Measurements from ENCODE around the gene ABHD15.

The ABHD15 gene

GRCh38 chr17:29567554-29568330, 905 bp upstream of the ABHD15 start:
- TF ChIP-seq CTCF (conservative IDR thresholded peaks at IDR 0.05): peak; percentile 74

GRCh38 chr17:29567304-29567553, 392 bp upstream of the ABHD15 start:
- no peak for TF ChIP-seq CTCF (conservative IDR thresholded peaks at IDR 0.05)
- H3K27ac ChIP-seq: peak overlapping the region; percentile 89

More at GRCh38 chr17:29567554-29568330, 905 bp upstream of the ABHD15 start:
- peak overlapping the region; percentile 89 for H3K27ac ChIP-seq

GRCh38 chr17:29565643-29566472, 979 bp downstream of the ABHD15 start:
- peak overlapping the region; percentile 89 for H3K27ac ChIP-seq
- no peak for TF ChIP-seq CTCF (conservative IDR thresholded peaks at IDR 0.05)

GRCh38 chr17:29563816-29564215, 3.0 kb downstream of the ABHD15 start:
- no peak overlapping the region for H3K27ac ChIP-seq
- TF ChIP-seq CTCF (conservative IDR thresholded peaks at IDR 0.05): no peak

- no peak for TF ChIP-seq CTCF (conservative IDR thresholded peaks at IDR 0.05)
- H3K27ac ChIP-seq: no peak overlapping the region
Measured at GRCh38 chr17:29562615-29563014, 4.2 kb downstream of the ABHD15 start.

- no peak for TF ChIP-seq CTCF (conservative IDR thresholded peaks at IDR 0.05)
- no peak overlapping the region for H3K27ac ChIP-seq
Measured at GRCh38 chr17:29561554-29562517, 5.0 kb downstream of the ABHD15 start.

GRCh38 chr17:29560316-29560715, 6.5 kb downstream of the ABHD15 start:
- TF ChIP-seq CTCF (conservative IDR thresholded peaks at IDR 0.05): no peak
- H3K27ac ChIP-seq: no peak overlapping the region

Data from VCaP (cell line).